Measurements from ENCODE around the gene ALCAM.

ALCAM gene

GRCh38 chr3:105366326-105367062 is at the start of gene ALCAM:
TSS of gene ALCAM (plus strand) at chr3:105366909.
- TF ChIP-seq, protein P1, sequence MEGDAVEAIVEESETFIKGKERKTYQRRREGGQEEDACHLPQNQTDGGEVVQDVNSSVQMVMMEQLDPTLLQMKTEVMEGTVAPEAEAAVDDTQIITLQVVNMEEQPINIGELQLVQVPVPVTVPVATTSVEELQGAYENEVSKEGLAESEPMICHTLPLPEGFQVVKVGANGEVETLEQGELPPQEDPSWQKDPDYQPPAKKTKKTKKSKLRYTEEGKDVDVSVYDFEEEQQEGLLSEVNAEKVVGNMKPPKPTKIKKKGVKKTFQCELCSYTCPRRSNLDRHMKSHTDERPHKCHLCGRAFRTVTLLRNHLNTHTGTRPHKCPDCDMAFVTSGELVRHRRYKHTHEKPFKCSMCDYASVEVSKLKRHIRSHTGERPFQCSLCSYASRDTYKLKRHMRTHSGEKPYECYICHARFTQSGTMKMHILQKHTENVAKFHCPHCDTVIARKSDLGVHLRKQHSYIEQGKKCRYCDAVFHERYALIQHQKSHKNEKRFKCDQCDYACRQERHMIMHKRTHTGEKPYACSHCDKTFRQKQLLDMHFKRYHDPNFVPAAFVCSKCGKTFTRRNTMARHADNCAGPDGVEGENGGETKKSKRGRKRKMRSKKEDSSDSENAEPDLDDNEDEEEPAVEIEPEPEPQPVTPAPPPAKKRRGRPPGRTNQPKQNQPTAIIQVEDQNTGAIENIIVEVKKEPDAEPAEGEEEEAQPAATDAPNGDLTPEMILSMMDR (IDR thresholded peaks at IDR 0.05) = peak; percentile 53
- peak within 1 kb of the TSS; percentile 80 for H3K4me3 ChIP-seq
- peak within 1 kb of the TSS; percentile 74 to 90 for H3K27ac ChIP-seq
- DNase-seq (ENCODE audit: low spot score) = peak; percentile 97

DNA sequence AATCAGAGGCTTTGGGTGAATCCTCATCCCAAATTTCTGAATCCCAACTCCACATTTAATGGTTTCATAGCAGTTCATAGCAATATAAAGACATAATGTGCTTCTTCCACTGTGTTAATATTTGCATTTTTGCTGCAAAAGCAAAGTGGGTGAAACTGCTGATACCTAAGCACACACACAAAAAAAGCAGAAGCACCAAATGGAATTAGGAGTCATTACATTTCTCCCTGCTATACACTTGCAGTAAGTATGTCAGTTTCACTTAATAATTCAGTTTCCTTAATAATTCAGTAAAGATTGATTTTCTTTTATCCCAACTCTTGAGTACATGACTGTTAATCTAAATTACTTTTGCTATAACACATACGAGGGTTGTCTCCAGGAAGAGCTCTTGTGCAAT is 48.9 kb upstream of the ALCAM start:
- Histone ChIP-seq H3K4me3 (no peak overlapping the region), H3K27ac (no peak overlapping the region)
- no peak for DNase-seq (ENCODE audit: low spot score)
- TF ChIP-seq, protein P1 (IDR thresholded peaks at IDR 0.05) = no peak

DNA sequence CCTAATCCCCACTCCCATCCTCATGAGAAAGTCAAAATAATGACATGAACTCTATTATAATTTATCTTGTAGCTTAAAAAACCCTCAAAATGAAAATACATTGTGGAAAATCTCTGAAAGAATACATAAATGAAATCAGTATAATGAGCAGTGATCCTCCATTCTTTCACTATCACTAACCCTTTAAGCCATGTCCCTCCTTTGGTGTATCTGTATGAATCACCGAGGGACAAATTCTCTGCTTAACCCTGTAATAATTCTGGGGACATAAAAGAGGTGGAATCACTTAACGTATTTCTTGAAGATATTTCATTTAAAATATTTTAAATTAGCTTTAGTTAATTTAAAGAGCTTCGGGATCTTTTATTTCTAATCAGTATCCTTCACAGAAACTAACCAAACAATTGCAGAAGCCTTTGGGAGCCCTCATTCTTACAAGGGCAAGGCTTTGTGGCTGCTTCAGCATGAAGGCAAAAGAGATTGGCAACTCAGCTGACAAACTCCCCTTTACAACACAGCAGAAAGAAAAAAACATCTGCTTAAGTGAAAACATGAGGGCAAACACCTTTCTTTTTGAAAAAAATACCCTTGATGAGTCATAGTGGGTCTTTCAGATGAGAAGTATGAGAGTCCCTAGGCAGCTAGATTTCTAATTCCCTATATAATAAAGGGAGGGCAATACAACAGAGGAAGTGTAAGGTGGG is 44.0 kb upstream of the ALCAM start:
- Histone ChIP-seq H3K4me3 (no peak overlapping the region), H3K27ac (no peak overlapping the region)
- no peak for DNase-seq (ENCODE audit: low spot score)
- TF ChIP-seq, protein P1 (IDR thresholded peaks at IDR 0.05) = no peak

DNA sequence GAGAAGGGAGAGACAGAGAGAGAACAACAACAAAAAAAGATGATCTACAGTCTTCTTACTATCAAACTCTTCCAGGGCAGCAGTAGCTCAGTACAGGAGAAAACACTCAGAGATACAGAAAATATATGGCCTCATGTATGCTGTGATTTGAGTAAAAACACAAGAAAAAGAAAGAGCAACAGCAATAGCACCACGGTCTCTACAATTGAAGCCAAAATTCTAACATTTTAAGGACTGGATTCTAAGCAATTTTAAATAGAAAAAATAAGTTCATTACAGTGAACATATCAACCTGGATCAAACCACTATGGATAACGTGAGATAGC is 43.5 kb upstream of the ALCAM start:
- no peak for DNase-seq (ENCODE audit: low spot score)
- TF ChIP-seq, protein P1 (IDR thresholded peaks at IDR 0.05) = no peak
- Histone ChIP-seq H3K4me3 (no peak overlapping the region), H3K27ac (no peak overlapping the region)

DNA sequence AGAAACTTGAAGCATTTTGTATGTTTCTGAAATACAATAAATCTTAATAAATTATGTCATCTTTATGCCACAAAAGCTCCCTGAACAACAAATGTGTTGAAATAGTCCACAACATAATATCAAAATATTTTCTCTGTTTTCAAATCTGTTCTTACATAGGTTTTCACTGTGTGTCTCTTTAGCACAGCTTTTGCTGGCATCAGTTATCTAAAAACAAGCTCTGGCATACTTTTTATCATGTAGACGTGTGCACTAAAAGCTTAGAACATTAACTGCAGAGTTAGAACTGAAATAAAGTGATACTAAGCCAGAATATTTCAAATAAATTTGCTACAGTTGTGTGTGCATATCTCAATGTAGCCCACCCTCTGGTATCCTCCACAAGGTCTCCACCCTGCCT is 41.8 kb upstream of the ALCAM start:
- TF ChIP-seq, protein P1 (IDR thresholded peaks at IDR 0.05) = no peak
- Histone ChIP-seq H3K4me3 (no peak overlapping the region), H3K27ac (no peak overlapping the region)
- no peak for DNase-seq (ENCODE audit: low spot score)

DNA sequence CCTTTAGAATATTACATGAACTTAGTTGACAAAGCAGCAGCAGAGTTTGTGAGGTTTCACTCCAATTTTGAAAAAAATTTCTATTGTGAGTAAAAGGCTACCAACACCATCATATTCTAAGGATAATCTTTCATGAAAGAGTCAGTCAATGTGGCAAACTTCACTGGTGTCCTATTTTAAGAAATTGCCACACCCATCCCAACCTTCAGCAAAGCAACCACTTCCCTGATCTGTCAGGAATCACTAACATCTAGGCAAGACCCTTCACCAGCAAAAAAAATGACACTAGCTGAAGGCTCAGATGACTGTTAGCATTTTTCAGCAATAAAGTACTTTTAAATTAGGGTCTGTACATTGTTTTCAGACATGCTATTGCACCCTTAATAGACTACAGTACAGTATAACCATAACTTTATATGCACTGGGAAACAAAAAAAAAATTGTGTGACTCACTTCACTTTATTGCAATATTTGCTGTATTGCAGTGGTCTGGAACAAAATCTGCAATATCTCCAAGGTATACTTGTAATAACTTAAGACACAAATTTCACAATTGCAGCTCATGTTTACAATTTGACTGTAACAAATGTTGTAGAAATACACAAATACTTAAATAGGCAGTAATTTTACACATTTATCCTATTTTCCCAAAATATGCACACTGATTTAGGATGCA is 38.9 kb upstream of the ALCAM start:
- H3K4me3 ChIP-seq = no peak overlapping the region
- H3K27ac ChIP-seq = no peak overlapping the region

More for the DNA sequence above, 38.9 kb upstream of the ALCAM start:
- no peak for DNase-seq (ENCODE audit: low spot score)
- TF ChIP-seq, protein P1 (IDR thresholded peaks at IDR 0.05) = no peak

Data from coronary artery (tissue), 2 donors.